GM21360 (cell line): Measurements from ENCODE around the gene ST6GALNAC3.

Experiments used
- ATAC-seq: cut with Tn5 transposase; IDR thresholded peaks from one replicate; pipeline ENCODE4 v1.9.1; 2021; ENCODE audit warnings: mild to moderate bottlenecking, moderate library complexity; ENCODE audit not compliant: unreplicated experiment

ST6GALNAC3 gene

DNA sequence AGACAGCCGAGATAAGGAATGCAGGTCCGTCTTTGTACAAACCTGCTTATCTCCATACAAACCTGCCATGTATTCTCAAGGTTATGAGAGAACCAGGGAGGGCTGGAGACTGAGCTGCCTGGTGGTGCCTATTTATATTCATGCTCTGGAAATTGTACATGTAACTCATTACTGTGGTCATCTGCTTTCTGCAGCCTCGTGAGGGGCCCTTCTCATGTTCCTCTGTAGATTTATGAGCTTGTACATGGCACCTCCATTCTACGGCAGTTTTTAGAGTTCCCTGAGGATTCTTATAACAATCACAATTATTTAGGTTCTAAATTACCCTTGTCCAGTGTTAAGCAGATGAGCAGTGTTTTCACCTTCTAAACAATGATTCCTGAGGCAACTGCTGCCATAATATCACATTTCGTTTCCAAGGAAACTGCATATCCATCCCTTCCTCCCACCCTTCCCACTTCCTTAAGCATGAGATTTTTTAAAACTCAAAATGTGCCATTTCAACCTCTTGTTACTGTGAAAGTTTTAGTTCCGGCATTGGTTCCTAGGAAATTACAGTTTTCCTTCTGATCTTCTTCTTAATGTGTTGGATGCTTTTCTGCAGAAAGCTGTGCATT lies 112.1 kb downstream of the ST6GALNAC3 start:
- no peak for ATAC-seq

DNA sequence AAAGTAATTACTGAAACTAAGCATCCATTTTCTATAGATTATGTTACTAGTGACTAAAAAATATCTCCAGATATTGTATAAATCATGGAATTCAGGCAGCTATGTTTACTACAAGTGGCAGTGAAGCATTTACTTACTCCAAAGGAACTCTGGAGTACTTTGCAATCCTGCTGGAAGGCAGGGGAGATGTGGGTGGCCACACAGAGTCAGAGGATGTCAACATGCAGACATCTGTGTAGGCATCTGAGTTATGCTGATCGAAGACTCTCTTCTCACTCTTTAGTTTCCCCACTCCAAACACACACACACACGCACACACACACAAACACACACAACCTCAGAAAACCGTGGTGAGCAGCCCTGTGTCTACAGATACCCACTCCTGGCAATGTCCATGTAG lies 112.9 kb downstream of the ST6GALNAC3 start:
- no peak for ATAC-seq

DNA sequence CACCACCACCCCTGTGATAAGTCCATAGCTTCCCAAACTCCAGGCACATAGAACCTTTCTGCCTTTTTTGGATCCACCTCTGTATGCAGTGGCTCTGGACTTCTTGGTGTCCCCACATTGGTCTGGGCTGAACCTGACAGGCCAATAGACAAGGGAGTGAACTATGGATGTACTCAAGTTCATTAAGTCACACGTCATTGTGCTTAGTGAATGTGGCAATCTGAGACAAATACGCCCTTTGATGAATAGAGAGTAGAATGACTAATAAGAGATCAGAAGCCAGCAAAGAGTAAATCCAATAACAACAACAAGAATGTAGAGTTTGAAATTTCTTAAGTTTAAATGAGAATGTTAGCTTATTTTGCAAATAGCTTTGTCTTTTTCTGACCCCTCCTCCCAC lies 114.8 kb downstream of the ST6GALNAC3 start:
- no peak for ATAC-seq

DNA sequence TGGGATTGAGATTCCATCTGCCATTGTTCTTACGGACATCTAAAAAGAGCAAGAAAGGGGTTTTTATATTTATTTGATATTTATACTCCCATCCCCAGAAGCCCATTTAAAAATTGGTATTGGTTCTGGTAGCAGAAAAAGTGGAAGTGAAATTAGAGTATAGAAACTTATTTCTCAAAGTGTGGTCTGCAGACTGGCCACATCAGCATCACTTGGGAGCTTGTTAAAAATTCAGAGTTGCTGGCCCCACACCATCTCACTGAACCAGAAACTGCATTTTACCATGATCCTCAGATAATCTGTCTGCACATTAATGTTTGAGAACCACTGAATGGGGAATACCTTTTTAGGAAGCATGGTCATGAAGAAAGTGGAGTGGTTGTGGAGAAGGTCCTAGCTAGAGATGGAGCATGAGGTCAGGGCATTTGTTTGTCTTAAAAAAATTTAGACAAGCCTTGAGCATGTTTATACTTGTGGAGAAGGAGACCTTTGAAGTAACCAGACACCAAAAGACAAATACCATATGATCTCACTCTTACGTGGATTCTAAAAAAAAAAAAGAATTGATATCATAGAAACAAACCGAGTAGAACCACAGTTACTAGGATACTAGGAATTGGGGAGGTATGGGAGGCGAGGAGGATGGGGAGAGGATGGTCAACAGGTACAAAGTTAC lies 116.3 kb downstream of the ST6GALNAC3 start:
- peak; percentile 74 for ATAC-seq

DNA sequence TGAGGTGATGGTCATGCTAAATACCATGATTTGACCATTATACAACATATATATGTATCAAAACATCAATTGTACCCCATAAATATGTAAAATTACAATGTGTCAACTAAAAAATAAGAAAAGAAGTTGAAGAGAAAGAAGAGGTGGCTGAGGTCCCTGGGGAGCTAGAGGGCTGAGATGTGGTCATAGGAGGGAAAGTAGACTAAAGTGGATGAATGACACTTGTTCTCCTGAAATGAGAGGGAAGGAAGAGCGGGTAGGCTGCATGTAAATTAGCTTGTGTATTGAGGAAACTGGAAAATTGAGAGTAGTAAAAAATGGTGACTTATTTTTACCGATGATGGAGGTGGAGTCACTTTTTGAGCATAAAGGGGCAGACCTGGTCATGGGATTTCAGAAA lies 117.0 kb downstream of the ST6GALNAC3 start:
- ATAC-seq: no peak

DNA sequence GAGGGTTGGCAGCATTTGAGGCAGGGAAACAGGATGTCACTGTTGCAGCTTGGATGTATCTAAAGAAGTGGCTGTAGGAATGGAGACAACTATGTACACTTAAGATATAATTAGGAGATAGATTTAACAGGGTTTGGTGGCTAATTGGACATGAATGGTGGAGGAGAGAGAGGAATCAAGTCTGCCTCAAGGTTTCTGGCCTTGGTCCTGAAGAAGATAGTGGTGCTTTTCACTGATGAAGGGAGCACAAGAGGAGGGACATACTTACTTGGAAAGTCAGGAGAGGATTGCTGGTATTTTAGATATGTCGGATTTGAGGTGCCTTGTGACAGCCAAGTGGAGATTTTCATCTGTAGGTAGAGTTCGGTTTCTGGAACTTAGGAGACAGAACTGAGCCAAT lies 123.9 kb downstream of the ST6GALNAC3 start:
- no peak for ATAC-seq

DNA sequence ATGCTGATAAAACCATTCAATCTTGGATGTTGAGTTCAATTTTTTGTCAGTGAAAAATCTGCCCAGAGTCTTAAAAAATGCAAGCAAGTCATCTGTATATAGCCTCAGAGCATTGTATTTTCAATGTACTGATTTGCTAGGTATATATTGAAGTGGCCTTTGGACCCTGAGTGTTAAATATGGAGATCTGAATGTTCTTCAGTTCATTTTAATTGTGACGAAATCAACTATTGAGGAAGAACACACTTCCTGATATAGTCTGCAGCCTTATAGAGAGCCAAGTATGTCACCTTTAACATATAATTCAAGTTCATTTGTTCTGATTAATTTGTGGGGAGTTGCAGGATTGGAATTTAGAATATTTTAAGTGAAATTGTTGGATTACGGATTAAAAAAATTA lies 128.1 kb downstream of the ST6GALNAC3 start:
- ATAC-seq: no peak

DNA sequence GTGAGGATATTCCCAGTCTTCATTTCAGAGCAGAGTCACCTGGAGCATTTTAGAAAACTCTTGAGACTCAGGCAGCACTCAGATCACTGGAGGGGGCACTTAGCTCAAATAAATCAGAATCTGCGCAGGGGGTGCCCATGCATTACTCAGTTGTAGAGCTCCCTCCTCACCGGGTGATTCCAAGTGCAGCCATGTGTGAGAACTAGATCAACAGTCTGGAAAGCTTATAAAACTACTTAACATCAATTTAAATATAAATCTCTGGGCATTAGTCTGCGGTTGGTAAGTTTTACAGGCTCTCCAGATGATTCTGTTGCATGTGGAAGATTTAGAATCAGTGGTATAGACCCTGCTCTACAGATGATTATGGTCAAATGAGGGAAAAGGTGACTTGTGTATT lies 128.6 kb downstream of the ST6GALNAC3 start:
- no peak for ATAC-seq

DNA sequence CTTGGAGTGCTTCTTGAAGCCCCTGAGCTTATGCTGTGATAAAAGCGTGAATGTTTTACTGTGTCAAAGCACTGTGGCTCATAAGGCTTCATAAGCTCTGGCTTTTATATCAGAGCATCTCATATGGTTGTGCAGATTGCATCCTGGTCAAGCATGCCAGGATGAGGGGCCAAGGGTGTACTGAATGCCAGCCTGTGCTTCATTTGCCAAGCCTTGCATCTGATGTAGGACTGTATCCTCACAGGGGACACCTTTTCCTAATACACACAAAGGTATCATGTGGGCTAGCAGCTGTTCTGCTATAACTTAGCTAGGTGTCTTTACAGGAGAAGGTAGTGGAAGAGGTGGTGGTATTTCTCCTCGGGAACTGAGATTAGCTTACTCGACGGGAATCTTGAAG lies 134.7 kb downstream of the ST6GALNAC3 start:
- ATAC-seq: no peak

DNA sequence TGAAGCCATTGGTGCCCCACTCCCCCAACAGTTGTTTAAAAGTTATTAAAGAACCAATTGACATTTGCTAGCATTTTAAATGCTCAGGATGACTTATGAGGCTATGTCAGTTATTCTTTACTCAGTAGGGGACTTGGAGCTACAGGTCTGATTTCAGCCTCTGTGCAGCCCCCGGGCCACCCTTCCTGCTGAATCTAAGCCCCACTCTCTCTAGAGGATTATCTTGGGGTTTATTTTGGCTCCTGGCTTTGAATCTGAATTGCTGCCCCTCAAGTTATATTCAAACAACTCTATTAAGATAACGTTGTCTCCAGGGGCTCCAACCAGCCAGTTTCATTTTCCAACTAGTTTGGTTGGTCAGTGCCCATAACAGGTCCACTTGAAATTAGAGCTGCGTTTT lies 135.1 kb downstream of the ST6GALNAC3 start:
- ATAC-seq: no peak

DNA sequence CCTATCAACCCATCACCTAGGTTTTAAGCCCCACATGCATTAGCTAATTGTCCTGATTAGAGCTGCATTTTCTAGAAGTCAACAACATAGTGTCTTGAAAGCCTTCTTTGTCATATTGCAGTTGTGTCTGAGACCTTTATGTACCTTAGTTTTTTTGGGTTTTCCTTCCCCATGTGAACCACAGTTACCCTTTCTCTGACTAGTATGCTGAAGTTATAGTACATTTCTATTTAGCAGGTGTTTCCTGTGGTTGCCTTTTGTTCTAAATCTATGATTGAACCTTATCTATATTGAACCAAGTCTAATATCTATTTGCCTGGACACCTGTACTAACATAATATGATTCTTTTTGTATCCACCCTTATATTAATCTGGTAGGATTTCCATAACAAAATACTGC lies 135.6 kb downstream of the ST6GALNAC3 start:
- no peak for ATAC-seq

DNA sequence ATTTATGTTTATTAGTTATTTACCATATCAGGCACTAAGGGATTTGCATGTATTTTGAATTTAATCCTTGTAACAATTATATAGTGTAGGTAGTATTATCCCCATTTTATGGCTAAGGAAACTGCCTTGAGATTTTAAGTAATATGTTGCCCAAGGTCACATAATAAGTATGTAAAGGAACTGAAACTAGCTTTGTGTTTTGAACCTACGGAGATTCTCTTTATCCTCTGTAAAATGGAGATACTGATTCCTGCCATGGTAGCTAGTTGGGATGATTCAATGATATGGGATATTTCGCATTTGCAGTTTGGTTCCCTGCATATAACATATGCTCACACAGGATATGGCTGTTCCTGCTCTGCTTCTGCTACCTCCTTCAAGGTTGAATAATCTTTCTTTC lies 144.3 kb downstream of the ST6GALNAC3 start:
- no peak for ATAC-seq

DNA sequence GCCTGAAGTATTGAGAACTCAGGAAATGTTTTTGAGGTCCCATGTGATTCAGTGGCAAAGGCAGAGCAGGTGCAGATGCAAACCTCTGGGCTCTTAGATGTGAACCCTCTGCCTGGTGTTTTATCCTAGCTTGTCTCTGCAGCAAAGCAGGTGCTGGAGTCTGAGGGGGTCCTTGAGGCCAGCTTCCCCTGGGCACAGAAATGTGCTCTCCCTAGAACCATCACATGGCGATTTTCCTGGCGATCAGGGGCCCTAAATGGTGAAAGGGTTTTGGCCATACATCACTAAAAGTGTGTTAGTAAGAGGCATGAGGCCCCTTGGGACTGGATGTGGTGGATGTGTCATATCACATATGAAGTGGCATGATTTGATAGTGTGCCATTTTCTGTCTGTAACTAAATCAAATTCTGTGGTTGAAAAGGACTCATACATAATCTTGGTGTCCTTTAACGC lies 144.8 kb downstream of the ST6GALNAC3 start:
- no peak for ATAC-seq

DNA sequence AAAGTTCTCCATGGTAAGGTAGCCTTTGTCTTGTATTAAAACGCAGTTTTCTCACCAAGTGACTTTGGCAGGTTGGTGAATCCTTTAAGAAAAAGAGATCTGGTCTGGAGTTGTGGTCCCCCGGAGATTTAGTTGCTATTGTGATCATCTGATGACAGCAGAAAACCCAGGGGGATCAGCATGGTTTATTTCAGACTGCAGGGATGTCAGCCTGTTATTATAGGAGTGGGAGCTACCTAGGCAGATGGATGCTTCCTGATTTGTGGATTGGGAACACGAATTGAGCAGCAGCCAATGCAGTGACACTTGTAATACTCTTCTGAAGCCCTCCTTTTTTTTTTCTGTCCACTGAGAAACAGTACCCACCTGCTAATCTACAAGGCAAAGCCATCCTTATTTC lies 150.2 kb downstream of the ST6GALNAC3 start:
- ATAC-seq: no peak

DNA sequence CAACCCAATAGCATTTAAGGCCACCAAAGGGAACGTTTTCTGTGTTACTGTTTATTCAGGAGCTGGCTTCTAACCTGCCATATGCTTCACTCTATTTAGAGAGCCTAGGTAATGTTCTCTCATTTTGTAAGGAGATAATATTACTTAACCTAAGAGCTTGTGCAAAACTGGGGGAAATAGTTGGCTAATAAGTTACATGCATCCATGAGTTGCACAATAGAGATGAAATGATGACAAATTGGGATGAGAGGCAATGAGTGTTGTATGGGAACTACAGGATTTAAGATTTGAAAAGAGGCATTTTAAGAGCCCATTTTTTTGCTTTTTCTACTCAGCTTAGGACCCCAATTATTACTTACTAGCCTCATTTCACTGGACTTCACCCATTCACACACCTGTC lies 151.0 kb downstream of the ST6GALNAC3 start:
- ATAC-seq: no peak

DNA sequence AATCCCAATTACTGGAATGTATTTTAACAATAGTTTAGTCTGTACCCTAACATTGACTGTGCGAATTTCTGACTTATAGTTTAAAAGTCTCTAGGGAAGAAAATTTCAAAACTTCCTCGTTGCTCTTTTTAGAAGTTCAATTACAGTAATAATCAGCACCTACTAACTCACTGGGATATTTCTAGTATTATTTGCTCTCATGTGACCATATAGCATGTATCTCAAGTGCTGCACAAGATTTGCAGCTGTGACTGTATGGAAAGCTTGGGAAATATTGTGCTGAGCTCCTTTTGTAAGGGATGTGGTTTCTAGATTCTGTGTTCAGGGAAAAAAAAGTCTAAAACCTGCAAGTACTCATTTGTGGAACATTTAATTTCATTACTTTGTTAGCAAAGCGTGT lies 153.1 kb downstream of the ST6GALNAC3 start:
- ATAC-seq: no peak

DNA sequence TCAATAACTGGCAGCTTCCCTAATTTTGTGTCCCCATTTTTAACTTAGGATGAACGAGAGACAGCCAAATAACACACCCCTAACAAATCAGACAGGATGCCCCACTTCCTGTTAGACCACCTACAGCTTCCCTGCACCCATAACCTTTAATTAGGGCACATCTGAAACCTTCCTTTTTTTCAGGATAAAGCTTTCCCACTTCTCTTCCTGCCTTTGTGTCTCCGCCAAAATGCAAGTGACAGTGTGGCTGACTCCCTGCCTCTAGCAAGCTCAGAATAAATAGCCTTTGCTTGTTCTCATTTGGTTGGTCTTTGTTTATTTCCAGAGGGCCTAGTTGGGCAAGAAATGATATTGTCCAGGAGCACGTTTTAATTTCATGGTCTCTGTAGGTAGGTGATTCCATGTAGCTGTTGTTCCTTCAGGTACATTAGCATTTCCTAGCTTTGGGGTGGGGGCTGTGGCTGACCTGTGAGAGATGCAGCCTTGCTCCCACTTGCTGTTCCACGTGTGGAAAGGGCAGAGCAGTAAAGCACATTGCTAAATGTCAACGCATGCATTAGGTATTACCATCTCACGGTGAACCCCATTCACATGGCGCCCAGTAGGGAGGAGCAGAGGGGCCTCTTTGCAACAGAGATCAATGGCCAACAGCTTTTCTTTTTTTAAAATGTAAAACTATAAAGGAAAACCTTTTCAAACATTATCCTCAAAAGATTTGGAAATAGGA lies 154.9 kb downstream of the ST6GALNAC3 start:
- no peak for ATAC-seq

DNA sequence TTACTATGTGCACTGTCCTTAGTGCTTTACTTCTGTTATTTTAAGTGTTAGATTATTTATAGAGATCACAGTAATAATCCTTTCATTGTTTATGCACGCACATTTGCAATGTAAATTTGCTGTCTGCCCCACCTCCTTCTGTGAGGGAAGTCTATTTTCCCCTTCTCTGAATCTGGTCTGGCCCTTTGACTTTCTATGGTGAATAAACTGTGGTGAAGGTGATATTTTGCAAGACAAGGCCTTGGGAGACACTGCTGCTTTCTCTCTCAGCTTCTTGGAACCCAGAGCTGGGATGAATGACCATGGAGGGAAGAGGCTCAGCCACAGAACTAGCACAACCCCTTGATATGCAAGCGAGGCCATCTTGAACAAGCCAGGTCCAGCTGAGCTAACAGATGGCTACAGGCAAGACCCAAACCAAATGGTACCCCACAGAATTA lies 156.3 kb downstream of the ST6GALNAC3 start:
- no peak for ATAC-seq

DNA sequence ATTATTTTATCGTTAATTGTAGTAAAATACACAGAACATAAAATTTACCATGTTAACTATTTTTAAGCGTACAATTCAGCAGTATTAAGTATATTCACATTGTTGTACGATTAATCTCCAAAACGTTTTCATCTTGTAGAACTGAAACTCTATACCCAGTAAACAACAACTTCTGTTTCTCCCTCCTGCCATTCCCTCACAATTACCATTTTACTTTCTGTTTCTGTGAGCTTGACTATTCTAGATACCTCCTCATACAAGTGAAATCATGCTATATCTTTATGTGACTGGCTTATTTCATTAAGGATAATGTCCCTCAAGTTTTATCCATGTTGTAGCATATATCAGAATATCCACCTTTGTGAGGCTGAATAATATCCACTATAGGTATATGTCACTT lies 156.8 kb downstream of the ST6GALNAC3 start:
- ATAC-seq: no peak

DNA sequence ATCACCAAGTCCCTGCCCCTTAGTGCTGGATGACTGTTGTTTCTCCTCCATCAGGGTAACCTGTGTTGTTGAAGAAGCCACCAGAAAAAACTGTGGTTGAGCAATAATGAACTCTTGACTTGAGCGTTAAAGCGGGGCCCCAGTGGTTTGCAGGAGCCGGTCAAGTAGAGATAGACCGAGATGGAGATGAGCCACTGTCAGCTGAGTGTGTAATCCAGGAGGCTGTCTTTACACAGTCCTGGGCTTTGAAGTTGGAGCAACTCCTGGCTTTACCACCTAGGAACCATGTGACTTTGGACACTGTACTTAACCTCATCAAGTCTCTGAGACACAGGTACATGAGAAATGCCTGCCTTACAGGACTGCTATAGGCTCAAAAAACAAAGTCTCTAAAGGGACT lies 158.1 kb downstream of the ST6GALNAC3 start:
- no peak for ATAC-seq

DNA sequence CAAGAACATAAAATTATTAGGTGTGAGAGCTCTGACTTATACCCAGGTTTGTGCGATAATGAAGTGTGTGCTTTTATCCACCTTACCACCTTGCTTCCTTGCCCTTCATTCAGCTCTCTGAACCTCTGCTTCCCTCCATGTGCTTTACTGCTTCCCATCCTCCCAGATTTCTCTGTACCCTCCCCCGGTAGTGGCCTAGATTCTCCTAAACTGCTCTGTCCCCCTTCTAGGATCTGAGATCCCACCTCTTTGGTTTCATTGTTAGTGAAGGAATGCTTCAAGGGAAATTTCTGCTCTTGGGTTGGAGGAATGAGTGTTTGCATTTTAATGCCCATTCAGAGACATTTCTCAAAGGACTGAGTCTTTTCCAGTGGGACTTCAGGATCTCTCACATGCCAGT lies 159.5 kb downstream of the ST6GALNAC3 start:
- no peak for ATAC-seq

DNA sequence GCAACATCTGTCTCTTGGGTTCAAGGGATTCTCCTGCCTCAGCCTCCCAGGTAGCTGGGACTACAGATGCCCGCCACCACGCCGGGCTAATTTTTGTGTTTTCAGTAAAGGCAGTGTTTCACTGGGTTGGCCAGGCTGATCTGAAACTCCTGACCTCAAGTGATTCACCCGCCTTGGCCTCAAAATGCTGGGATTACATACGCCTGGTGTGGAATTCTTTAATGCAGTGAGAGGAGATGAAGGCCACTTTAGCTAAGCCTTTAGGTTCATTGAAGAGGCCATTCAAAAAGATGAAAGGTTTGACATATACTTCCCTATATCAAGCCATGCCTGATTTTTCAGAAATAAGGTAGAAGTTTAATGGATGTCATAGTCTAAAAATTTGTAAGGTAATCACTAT lies 162.7 kb downstream of the ST6GALNAC3 start:
- ATAC-seq: no peak
